ENCODE measurements around the gene OSM.

- TF ChIP-seq POLR2A (IDR thresholded peaks at IDR 0.05): no peak
- TF ChIP-seq CTCF (IDR thresholded peaks at IDR 0.05): no peak
Observed at GRCh38 chr22:30284172-30284571, 17.5 kb upstream of the OSM start.
